AG04450 (cell line): ENCODE results near the gene FIS1. TPM values are rescaled to one million over a fixed set of nuclear protein-coding genes. Genes with fewer than 3 reads are reported as not detected.

Source experiments
- CTCF ChIA-PET: fragments of 300-600, 350-600 bp; formaldehyde crosslinking; extraction: SDS; loops from one replicate; lab custom pipeline; 2022; ENCODE audit warnings: antibody characterized with exemption, inconsistent platforms; lab: Charles Lee
- POLR2A ChIA-PET: fragments of 350-600 bp; formaldehyde crosslinking; extraction: SDS; loops from one replicate; lab custom pipeline; 2021; ENCODE audit warnings: antibody characterized with exemption, inconsistent platforms; lab: Yijun Ruan, JAX
- DNase-seq: peaks from one replicate; pipeline ENCODE4 v3.0.0-alpha.2; 2011; ENCODE audit warnings: low read depth, low spot score
- H3K27ac ChIP-seq: one replicate; pipeline ENCODE4 v1.5.1; 2012; ENCODE audit warnings: low read depth, low read length, control low read depth
- H3K27me3 ChIP-seq: one replicate; pipeline ENCODE4 v1.6.0; 2012; ENCODE audit warnings: low read length; ENCODE audit not compliant: control insufficient read depth, insufficient read depth
- H3K4me3 ChIP-seq: 2 replicates; pipeline ENCODE4 v1.5.1; 2011; ENCODE audit warnings: mild to moderate bottlenecking, low read depth, low read length, control low read depth
- H3K9me3 ChIP-seq: 2 replicates; pipeline ENCODE4 v1.5.1; 2012; ENCODE audit warnings: low read length; ENCODE audit not compliant: control insufficient read depth, insufficient read depth
- polyA plus RNA-seq: library from polyadenylated mRNA; depleted of rRNA; stranded (reverse); fragments of >200 nt; gene quantifications from 2 replicates; pipeline ENCODE4 v1.2.3, GENCODE V29; 2011; rRNA removed
- small RNA-seq: library from RNA; depleted of rRNA; stranded (forward); fragments of <200 nt; gene quantifications from one replicate; pipeline ENCODE3, GENCODE V24; 2012; ENCODE audit warnings: low read depth; ENCODE audit not compliant: insufficient read length
- TF ChIP-seq, protein P1 (sequence below): IDR thresholded peaks from 2 replicates; pipeline ENCODE4 v1.5.1; 2011; ENCODE audit warnings: low read depth, low read length, control low read depth, inconsistent platforms

Gene FIS1
- polyA plus RNA-seq, 1 experiment, result 170 TPM

DNA sequence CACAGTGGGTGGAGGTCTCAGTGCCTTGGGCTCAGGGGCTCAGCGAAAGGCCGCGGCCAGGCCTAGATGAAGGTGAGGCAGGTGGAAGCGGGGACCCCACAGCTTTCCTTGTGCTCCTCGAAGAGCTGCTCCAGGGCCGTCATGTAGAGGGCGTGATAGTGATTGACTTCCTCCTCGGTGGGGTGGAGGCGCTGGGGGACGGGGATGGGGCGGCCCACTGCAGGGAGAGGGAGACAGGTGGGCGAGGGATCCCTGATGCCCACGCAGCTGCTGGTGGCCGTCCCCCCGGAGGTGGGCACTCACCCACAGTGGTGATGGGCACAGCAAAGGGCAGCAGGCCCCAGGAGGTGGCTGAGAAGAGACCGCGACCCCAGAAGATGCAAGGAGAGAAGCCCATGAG is 49.0 kb downstream of the FIS1 start:
- Histone ChIP-seq H3K27ac (no peak overlapping the region), H3K4me3 (no peak overlapping the region), H3K27me3 (peaks cover 14% of the 10 kb centered on the region), H3K9me3 (no peaks in the 10 kb centered on the region; the same call in 1 of the 2 replicates)
- CTCF ChIA-PET, result interaction anchor here (7.7 kb wide), 1 partner anchor 53 kb away, joined by 262 read pairs; no protein-coding TSS in a partner anchor
- TF ChIP-seq, protein P1, sequence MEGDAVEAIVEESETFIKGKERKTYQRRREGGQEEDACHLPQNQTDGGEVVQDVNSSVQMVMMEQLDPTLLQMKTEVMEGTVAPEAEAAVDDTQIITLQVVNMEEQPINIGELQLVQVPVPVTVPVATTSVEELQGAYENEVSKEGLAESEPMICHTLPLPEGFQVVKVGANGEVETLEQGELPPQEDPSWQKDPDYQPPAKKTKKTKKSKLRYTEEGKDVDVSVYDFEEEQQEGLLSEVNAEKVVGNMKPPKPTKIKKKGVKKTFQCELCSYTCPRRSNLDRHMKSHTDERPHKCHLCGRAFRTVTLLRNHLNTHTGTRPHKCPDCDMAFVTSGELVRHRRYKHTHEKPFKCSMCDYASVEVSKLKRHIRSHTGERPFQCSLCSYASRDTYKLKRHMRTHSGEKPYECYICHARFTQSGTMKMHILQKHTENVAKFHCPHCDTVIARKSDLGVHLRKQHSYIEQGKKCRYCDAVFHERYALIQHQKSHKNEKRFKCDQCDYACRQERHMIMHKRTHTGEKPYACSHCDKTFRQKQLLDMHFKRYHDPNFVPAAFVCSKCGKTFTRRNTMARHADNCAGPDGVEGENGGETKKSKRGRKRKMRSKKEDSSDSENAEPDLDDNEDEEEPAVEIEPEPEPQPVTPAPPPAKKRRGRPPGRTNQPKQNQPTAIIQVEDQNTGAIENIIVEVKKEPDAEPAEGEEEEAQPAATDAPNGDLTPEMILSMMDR, result no peak
- DNase-seq, result no peak
- POLR2A ChIA-PET, result no interaction called here

Small RNAs within 50 kb of the gene (small RNA-seq; reads per million reads assigned to genes)
- gene RNU6-1104P, result not detected

Other genes starting within 250 kb of the FIS1 start
- not detected in 2 replicates for gene MUC17, start 225.0 kb downstream of the FIS1 start, polyA plus RNA-seq
- 4.0 and 5.3 TPM in 2 replicates for gene TRIM56, start 159.6 kb downstream of the FIS1 start, polyA plus RNA-seq
- 356 and 417 TPM in 2 replicates for gene SERPINE1, start 118.0 kb downstream of the FIS1 start, polyA plus RNA-seq
- 197 and 227 TPM in 2 replicates for gene AP1S1, start 90.6 kb downstream of the FIS1 start, polyA plus RNA-seq
- 0.16 and 0.38 TPM in 2 replicates for gene VGF, start 79.5 kb downstream of the FIS1 start, polyA plus RNA-seq
- 0.02 and 0.05 TPM in 2 replicates for gene NAT16, start 64.8 kb downstream of the FIS1 start, polyA plus RNA-seq
- not detected in 2 replicates for gene MOGAT3, start 44.0 kb downstream of the FIS1 start, polyA plus RNA-seq
- gene PLOD3, start 27.5 kb downstream of the FIS1 start, polyA plus RNA-seq, result 60.6 and 86.9 TPM in 2 replicates
- 36.0 and 46.2 TPM in 2 replicates for gene ZNHIT1, start 26.9 kb downstream of the FIS1 start, polyA plus RNA-seq
- gene CLDN15, start 7.3 kb downstream of the FIS1 start, polyA plus RNA-seq, result 3.0 and 3.3 TPM in 2 replicates
- 42.5 and 47.4 TPM in 2 replicates for gene IFT22, start 76.7 kb upstream of the FIS1 start, polyA plus RNA-seq
- gene COL26A1, start 117.8 kb upstream of the FIS1 start, polyA plus RNA-seq, result 0.06 TPM in 1 of 2 replicates, not detected in the other